Liver (tissue), 3 donors: ENCODE data around the gene SPDYC.

Source experiments
- ATF3 ChIP-seq: IDR thresholded peaks from 2 replicates; pipeline ENCODE4 v1.6.1; 2016; ENCODE audit warnings: antibody characterized with exemption
- CTCF ChIP-seq: fragments of 150-350 bp; IDR thresholded peaks from 2 replicates; pipeline ENCODE4 v1.5.1; 2017; ENCODE audit warnings: improper control_type of control experiment, low read depth, low read length; ENCODE audit not compliant: missing input control
- GABPA ChIP-seq, 2 donors: IDR thresholded peaks in 1 of 2; conservative IDR thresholded peaks in 1 of 2; 2 replicates each; pipeline ENCODE4 v1.6.1; 2016; ENCODE audit warnings: antibody characterized with exemption in 2 of 2, mild to moderate bottlenecking in 1 of 2, moderate library complexity in 1 of 2
- YY1 ChIP-seq: IDR thresholded peaks from 2 replicates; pipeline ENCODE4 v1.6.1; 2016; ENCODE audit warnings: antibody characterized with exemption, mild to moderate bottlenecking
- ZBTB33 ChIP-seq: IDR thresholded peaks from 2 replicates; pipeline ENCODE4 v1.6.1; 2016; ENCODE audit warnings: antibody characterized with exemption
- donor health status: healthy.
- donor health status: healthy.

DNA sequence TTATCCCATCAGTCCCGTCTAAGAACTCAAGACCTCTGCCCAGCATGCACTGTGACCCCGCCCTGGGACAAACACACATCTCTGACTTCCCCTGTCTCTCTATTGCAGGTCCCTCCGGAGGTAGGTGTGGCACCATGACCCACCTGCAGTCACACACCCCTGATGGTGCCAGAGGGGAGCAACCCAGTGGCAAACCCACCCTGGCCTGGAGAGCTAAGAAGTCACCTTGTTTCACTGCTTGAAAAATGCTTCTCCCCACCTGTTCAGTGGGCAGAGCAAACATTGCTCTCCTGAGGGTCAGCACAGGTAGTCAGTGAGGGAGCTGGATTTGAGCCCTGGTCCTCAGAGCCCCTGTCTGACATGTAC, 35.6 kb downstream of the SPDYC start:
- TF ChIP-seq CTCF, result no peak
- no peak for TF ChIP-seq ZBTB33
- no peak for TF ChIP-seq GABPA (IDR thresholded peaks at IDR 0.05 in 1 of 2, conservative IDR thresholded peaks at IDR 0.05 in 1 of 2)
- TF ChIP-seq YY1, result no peak
- no peak for TF ChIP-seq ATF3
